ENCODE results near the gene DPY30.
"Not testable (repeated sequence)": the region's sequence is repeated elsewhere in the genome, so short reads cannot be mapped to it uniquely, and the experiment has no call there.

The DPY30 gene

DNA sequence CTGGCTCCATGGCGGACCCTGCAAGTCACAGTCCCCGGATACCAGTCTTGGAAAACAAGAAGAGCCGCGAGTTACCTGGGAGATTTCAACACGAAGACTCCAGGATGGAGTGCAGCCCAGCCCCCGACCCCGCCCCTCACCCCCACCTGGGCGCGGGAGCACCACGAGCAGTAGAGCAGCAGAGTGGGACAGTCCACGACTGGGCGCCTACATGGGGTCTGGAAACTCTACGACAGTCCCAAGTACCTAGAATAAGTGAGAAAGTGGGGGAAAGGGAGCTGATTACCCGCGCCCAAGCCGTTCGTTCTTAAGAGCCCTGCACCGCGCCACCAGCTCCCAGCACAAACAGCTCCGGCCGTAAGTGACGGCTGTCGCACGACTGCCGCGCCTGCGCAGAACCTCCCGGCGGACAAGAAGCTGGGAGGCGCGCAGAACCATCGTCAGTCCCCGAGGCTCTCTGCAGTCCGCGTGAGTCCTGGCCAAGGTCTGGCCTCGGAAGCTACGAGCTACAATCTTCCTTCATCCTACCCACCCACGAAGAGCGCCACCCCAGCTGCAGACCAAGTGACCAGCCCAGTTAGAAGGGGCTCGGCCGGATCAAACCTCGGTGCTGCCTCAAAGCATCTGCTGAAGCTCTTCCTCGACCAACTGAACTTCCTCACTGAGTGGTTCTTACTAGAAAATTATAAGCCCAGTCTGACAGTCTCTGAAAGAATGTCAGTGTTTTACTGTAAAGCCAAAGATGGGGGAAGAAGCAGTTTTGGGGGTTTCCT, at the start of gene DPY30:
Gene DPY30 (minus strand): TSS at position 359 of the 773 bp plus-strand sequence. CDS start 349 bp downstream, at position 10.
- DNase-seq (ENCODE audit: low read depth): peak; percentile 82

DNA sequence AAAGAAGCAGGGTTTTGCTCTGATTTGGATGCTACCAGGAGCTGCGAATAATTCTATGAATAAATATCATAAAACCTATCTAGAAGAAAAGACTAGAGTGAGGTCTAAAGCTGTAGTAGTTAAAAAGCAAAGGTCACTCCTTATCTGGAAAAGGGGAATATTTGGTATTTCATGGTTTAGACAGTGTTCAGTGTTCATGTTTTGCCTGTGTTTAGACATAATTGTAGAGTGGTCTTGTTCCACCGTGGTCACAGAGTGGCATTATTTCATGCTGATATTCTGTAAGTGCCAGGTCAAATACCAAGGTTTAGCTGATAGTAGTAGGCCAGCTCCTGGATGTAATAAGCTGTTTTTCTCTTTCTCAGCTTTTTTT, 34.5 kb upstream of the DPY30 start:
- no peak for DNase-seq (ENCODE audit: low read depth)

GRCh38 chr2:32067549-32067948, 27.9 kb upstream of the DPY30 start:
- no peak for DNase-seq (ENCODE audit: low read depth)

- no peak for DNase-seq (ENCODE audit: low read depth)
These were observed 25.1 kb upstream of the DPY30 start for GRCh38 chr2:32064713-32065112.

DNA sequence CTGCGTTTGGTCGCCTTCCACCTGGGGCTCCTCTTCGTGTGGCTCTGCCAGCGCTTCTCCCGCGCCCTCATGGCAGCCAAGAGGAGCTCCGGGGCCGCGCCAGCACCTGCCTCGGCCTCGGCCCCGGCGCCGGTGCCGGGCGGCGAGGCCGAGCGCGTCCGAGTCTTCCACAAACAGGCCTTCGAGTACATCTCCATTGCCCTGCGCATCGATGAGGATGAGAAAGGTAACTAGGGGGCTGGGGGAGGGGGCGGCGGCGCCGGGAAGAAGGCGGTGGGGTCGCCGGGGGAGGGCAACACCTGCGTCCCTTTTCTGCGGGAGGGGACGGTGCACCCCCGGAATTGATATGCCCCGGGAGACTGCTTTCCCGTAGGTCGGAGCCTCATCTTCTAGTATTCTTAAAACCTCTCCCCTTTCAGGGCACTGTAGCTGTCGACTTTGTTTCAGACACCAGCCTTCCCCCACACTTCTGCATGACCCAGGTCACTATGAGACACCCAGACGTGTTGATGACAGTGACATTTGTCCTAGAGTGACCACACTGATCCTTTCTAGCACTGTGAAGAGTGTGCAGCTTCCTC, 24.5 kb upstream of the DPY30 start:
- no peak for DNase-seq (ENCODE audit: low read depth)

- peak; percentile 93 for DNase-seq (ENCODE audit: low read depth)
These were observed 23.9 kb upstream of the DPY30 start, which contains the start of gene SPAST for GRCh38 chr2:32063310-32064020. SPAST (plus strand) TSS chr2:32063556; CDS start chr2:32063832, 276 bp downstream.

GRCh38 chr2:32061973-32062861, 22.6 kb upstream of the DPY30 start:
- DNase-seq (ENCODE audit: low read depth): no peak

DNA sequence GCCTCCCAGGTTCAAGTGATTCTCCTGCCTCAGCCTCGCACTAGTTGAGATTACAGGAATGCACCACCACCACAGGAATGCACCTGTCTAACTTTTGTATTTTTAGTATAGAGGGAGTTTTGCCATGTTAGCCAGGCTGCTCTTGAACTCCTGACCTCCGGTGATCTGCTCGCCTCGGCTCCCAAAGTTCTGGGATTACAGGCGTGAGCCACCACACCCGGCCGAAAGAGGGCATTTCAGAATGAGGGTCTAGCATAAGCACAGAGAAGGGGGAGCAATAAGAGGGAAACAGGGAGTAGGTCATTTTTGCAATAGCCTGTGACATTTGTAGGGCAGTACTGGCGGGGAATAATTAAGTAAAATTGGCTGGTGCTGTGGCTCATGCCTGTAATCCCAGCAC, 21.8 kb upstream of the DPY30 start:
- no peak for DNase-seq (ENCODE audit: low read depth)

DNA sequence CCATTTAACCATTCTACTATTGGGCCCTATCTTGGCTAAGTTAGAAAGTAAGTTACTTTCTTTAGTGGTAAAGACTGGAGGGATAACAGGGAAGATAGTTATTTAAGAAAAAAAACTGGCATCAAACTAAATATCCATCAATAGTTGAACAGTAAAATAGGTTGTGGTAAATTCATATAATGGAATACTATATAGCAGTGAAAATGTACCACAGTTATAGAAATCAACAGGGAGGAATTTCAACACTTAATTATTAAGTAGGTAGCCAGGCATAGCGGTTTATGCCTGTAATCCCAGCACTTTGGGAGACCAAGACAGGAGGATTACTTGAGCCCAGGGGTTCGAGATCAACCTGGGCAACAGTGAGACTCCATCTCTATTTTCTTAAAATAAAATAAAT, 20.7 kb upstream of the DPY30 start:
- no peak for DNase-seq (ENCODE audit: low read depth)

DNA sequence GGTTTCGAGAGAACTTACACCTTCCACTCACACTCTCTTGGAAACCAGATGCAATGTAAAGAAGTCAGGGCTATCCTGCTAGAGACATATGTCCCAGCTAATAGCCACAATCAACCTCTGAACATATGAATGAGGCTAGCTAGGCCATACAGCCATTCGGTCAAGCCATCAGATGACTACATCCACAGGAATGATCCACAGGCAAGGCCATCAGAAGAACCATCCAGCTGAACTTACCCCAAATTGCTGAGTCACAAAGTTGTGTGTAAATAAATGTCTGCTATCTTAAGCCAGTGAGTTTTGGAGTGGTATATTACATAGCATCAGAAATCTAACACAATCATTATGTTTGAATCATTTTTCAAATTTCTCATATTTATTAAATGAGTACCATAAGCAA, 18.5 kb upstream of the DPY30 start:
- DNase-seq (ENCODE audit: low read depth): no peak

- DNase-seq (ENCODE audit: low read depth): not testable (repeated sequence)
These were observed 15.0 kb upstream of the DPY30 start for GRCh38 chr2:32054583-32054982.

GRCh38 chr2:32051836-32052439, 12.3 kb upstream of the DPY30 start:
- no peak for DNase-seq (ENCODE audit: low read depth)

DNA sequence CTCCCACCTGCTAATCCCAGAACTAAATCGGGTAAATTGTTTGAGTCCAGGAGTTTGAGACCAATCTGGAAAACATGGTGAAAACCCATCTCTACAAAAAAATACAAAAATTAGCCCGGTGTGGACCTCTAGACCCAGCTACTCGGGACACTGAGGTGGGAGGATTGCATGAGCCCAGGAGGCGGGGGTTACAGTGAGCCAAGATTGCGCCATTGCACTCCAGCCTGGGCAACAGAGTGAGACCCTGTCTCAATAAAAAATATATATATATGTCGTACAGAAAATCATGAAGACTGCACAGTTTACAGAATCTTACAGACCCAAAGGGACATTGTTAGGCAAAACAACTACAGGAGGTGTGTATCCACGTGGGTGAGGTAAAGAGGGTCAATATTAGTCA, 4.0 kb upstream of the DPY30 start:
- DNase-seq (ENCODE audit: low read depth): no peak

- not testable (repeated sequence) for DNase-seq (ENCODE audit: low read depth)
These were observed 5.3 kb downstream of the DPY30 start for GRCh38 chr2:32034198-32034887.

GRCh38 chr2:32018789-32019482, 20.7 kb downstream of the DPY30 start:
- DNase-seq (ENCODE audit: low read depth): not testable (repeated sequence)

GRCh38 chr2:32012872-32013271, 26.7 kb downstream of the DPY30 start:
- no peak for DNase-seq (ENCODE audit: low read depth)

DNA sequence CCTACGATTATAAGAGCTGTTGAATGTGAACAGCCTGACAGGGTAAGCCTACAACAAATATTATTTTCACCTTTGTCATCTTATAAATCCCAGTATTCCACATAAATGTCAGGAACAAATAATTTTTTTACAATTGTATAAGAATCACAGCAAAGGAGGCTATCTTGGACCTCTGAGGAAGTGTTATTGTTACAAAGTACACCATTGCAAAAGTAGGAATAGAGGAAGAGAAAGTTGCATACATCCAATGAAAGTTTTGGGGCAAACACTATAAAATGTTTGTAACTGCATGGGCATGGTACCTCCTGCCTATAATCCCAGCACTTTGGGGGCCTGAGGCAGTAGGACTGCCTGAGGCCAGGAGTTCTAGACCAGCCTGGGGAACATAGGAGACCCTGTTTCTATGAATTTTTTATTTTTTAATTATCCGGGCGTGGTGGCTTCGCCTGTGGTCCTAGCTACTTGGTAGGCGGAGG, 28.1 kb downstream of the DPY30 start:
- DNase-seq (ENCODE audit: low read depth): no peak

DNA sequence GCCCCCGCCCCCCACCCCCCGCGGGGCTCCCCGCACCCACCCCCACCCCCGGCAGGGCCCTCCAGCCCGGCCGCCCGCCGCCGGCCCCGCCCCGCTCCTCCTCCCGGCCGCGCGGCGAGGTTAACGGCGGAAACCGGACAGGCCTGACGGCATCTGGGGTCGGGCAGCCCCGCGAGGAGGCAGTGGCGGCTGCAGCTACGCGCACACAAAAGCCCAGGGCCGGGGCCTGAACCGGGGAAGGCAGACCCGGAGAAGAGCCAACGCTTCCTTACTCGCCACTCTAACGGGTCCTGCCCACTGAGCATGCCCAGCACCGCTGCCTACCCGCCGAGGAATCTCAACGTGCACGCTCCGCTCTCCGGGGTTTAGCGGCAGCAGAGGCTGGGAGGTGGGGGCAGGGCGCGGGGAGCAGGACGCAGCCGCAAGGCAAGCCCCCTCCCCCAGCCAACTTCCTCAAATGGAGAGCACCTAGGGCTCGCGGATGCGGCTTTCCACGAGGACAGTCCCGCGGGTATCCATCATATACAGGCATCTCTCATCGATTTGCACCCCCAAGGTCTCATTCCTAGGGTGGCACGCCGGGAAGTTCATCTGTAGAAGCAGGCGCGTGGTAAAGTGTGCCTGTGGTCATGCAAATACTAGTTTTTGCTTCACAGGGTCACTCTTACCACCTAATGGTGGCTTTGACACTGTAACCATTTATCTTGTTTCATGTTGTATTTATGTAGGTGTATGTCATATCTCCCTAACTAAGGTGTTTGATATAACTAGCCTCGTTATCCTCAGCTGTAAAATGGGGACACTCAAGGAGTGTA, 28.7 kb downstream of the DPY30 start, which contains the start of gene MEMO1:
Gene MEMO1 (minus strand): TSS at position 339 of the 815 bp plus-strand sequence. CDS start 761 bp downstream, outside the sequence.
- peak; percentile 81 for DNase-seq (ENCODE audit: low read depth)

- DNase-seq (ENCODE audit: low read depth): not testable (repeated sequence)
These were observed 29.3 kb downstream of the DPY30 start for GRCh38 chr2:32010280-32010669.

All from GM04504 (cell line).